ENCODE results near the gene GMDS.

GRCh38 chr6:1971612-1972011 is 273.8 kb downstream of the GMDS start:
- TF ChIP-seq CTCF (IDR thresholded peaks at IDR 0.05; ENCODE audit: control extremely low read depth in 1 of 3, insufficient read depth in 1 of 3, low read depth in 1 of 3, low read length in 3 of 3) (no peak), E2F6 (IDR thresholded peaks at IDR 0.05) (no peak), ATF2 (IDR thresholded peaks at IDR 0.05; ENCODE audit: low read length) (no peak), CBX5 (IDR thresholded peaks at IDR 0.05; ENCODE audit: low read depth, low read length) (no peak), CREB1 (IDR thresholded peaks at IDR 0.05) (no peak), SIN3A (conservative IDR thresholded peaks at IDR 0.05 in 1 of 2, IDR thresholded peaks at IDR 0.05 in 1 of 2; ENCODE audit: low read depth in 1 of 2, low read length in 2 of 2) (no peak)
